ENCODE measurements around the gene FOXN3.

FOXN3 gene

GRCh38 chr14:89357655-89358297, 59.3 kb downstream of the FOXN3 start:
- no peak for DNase-seq

- DNase-seq, result no peak
These were observed 60.1 kb downstream of the FOXN3 start for GRCh38 chr14:89356927-89357326.

- DNase-seq, result no peak
These were observed 60.5 kb downstream of the FOXN3 start for GRCh38 chr14:89356496-89356895.

- no peak for DNase-seq
These were observed 63.3 kb downstream of the FOXN3 start for GRCh38 chr14:89353766-89354113.

- no peak for DNase-seq
These were observed 63.9 kb downstream of the FOXN3 start for GRCh38 chr14:89352976-89353765.

- DNase-seq, result no peak
These were observed 65.3 kb downstream of the FOXN3 start for GRCh38 chr14:89351516-89352404.

- no peak for DNase-seq
These were observed 65.9 kb downstream of the FOXN3 start for GRCh38 chr14:89351221-89351515.

- no peak for DNase-seq
These were observed 66.9 kb downstream of the FOXN3 start for GRCh38 chr14:89350152-89350551.

- DNase-seq, result no peak
These were observed 67.6 kb downstream of the FOXN3 start for GRCh38 chr14:89349171-89350008.

- DNase-seq, result no peak
These were observed 68.3 kb downstream of the FOXN3 start for GRCh38 chr14:89348722-89349121.

- DNase-seq, result no peak
These were observed 69.1 kb downstream of the FOXN3 start for GRCh38 chr14:89347885-89348284.

GRCh38 chr14:89344920-89345254, 72.1 kb downstream of the FOXN3 start:
- DNase-seq, result no peak

- no peak for DNase-seq
These were observed 73.7 kb downstream of the FOXN3 start for GRCh38 chr14:89343356-89343755.

GRCh38 chr14:89342049-89342448, 75.0 kb downstream of the FOXN3 start:
- no peak for DNase-seq

- no peak for DNase-seq
These were observed 76.5 kb downstream of the FOXN3 start for GRCh38 chr14:89340200-89341181.

- DNase-seq, result no peak
These were observed 77.5 kb downstream of the FOXN3 start for GRCh38 chr14:89339579-89339978.

GRCh38 chr14:89339158-89339557, 77.9 kb downstream of the FOXN3 start:
- no peak for DNase-seq

GRCh38 chr14:89336338-89336737, 80.7 kb downstream of the FOXN3 start:
- no peak for DNase-seq

- DNase-seq, result no peak
These were observed 85.0 kb downstream of the FOXN3 start for GRCh38 chr14:89332031-89332430.

GRCh38 chr14:89331398-89331797, 85.6 kb downstream of the FOXN3 start:
- DNase-seq, result no peak

- no peak for DNase-seq
These were observed 86.6 kb downstream of the FOXN3 start for GRCh38 chr14:89330236-89331002.

Measured in activated CD4-positive, alpha-beta T cell treated with anti-CD3 and anti-CD28 coated beads for 48 hours (primary cell).